GM19099 (cell line): ENCODE results near the gene MRPS31.

ENCODE experiments used
- POLR2A ChIP-seq: IDR thresholded peaks from 3 replicates; pipeline ENCODE4 v1.6.1; 2011; ENCODE audit warnings: low read depth; ENCODE audit not compliant: insufficient read length; ENCODE audit errors: extremely low read depth

MRPS31 gene

GRCh38 chr13:40796649-40797048 is 25.7 kb upstream of the MRPS31 start:
- no peak for TF ChIP-seq POLR2A

- no peak for TF ChIP-seq POLR2A
Measured at GRCh38 chr13:40794414-40795368, 23.7 kb upstream of the MRPS31 start.

- TF ChIP-seq POLR2A, result no peak
Measured at GRCh38 chr13:40793339-40793738, 22.3 kb upstream of the MRPS31 start.

GRCh38 chr13:40792284-40793051 is 21.5 kb upstream of the MRPS31 start:
- no peak for TF ChIP-seq POLR2A

GRCh38 chr13:40790154-40790616 is 19.2 kb upstream of the MRPS31 start:
- no peak for TF ChIP-seq POLR2A

- peak; percentile 76 for TF ChIP-seq POLR2A
Measured at GRCh38 chr13:40789275-40790153, 18.5 kb upstream of the MRPS31 start, which contains the start of gene SLC25A15. SLC25A15 (plus strand) TSS chr13:40789611; CDS start chr13:40793227, 3,616 bp downstream.

GRCh38 chr13:40787062-40787461 is 16.1 kb upstream of the MRPS31 start:
- no peak for TF ChIP-seq POLR2A

GRCh38 chr13:40786568-40786996 is 15.6 kb upstream of the MRPS31 start:
- TF ChIP-seq POLR2A, result no peak

GRCh38 chr13:40784540-40784939 is 13.6 kb upstream of the MRPS31 start:
- TF ChIP-seq POLR2A, result no peak

GRCh38 chr13:40781717-40782116 is 10.7 kb upstream of the MRPS31 start:
- TF ChIP-seq POLR2A, result no peak

- no peak for TF ChIP-seq POLR2A
Measured at GRCh38 chr13:40780822-40781401, 9.9 kb upstream of the MRPS31 start.

- TF ChIP-seq POLR2A, result no peak
Measured at GRCh38 chr13:40779796-40780285, 8.9 kb upstream of the MRPS31 start.

GRCh38 chr13:40779049-40779448 is 8.1 kb upstream of the MRPS31 start:
- TF ChIP-seq POLR2A, result no peak

- no peak for TF ChIP-seq POLR2A
Measured at GRCh38 chr13:40777809-40778175, 6.8 kb upstream of the MRPS31 start.
